Panc1 (cell line): ENCODE data around the gene KRT7. TPM values are rescaled to one million over a fixed set of nuclear protein-coding genes. Genes with fewer than 3 reads are reported as not detected.
"Not testable (repeated sequence)": the region's sequence is repeated elsewhere in the genome, so short reads cannot be mapped to it uniquely, and the experiment has no call there.

Experiments used
- ATAC-seq: fragments of 200-7000 bp; cut with Tn5 transposase; 2 replicates; pipeline ENCODE4 v1.9.1; 2020; ENCODE audit warnings: mild to moderate bottlenecking, moderate library complexity
- BruUV-seq: library from RNA; stranded (reverse); fragments of 400-500 nt; replicated peaks from 2 replicates; lab custom pipeline; 2021; lab: Mats Ljungman, UMichigan
- CTCF ChIA-PET: fragments of 300-600 bp; sonication (Branson Sonifier 250); formaldehyde crosslinking; loops from one replicate; lab custom pipeline; 2022; ENCODE audit warnings: antibody characterized with exemption; lab: Charles Lee
- POLR2A ChIA-PET: fragments of 300-600 bp; sonication (Branson Sonifier 250); formaldehyde crosslinking; loops from one replicate; lab custom pipeline; 2022; ENCODE audit warnings: antibody characterized with exemption; lab: Charles Lee
- DNase-seq: peaks from one replicate; pipeline ENCODE4 v3.0.0-alpha.2; 2010; ENCODE audit warnings: low read depth, low spot score
- H3K27ac ChIP-seq: 2 replicates; pipeline ENCODE4 v1.5.1; 2011; ENCODE audit warnings: mild to moderate bottlenecking, low read length, inconsistent platforms
- H3K27me3 ChIP-seq: fragments of 200-500 bp; sonication (Bioruptor generic); 2 replicates; pipeline ENCODE4 v1.6.0; 2014; ENCODE audit warnings: low read length, inconsistent platforms; ENCODE audit not compliant: control insufficient read depth, insufficient read depth
- H3K36me3 ChIP-seq: fragments of 200-500 bp; sonication (Bioruptor generic); 2 replicates; pipeline ENCODE4 v1.5.1; 2014; ENCODE audit warnings: inconsistent platforms, mild to moderate bottlenecking, low read length, moderate library complexity; ENCODE audit not compliant: control insufficient read depth, insufficient read depth
- H3K4me1 ChIP-seq: 2 replicates; pipeline ENCODE4 v1.5.1; 2011; ENCODE audit warnings: inconsistent platforms, mild to moderate bottlenecking, low read length, moderate library complexity; ENCODE audit not compliant: control insufficient read depth, insufficient read depth
- H3K4me3 ChIP-seq, 2 experiments: 2 replicates each; pipeline ENCODE4 v1.5.1; 2011 to 2012; ENCODE audit warnings: low read depth in 2 of 2, low read length in 2 of 2, mild to moderate bottlenecking in 2 of 2, inconsistent platforms in 1 of 2, moderate library complexity in 1 of 2
- H3K9me3 ChIP-seq: fragments of 200-500 bp; sonication (Bioruptor generic); 2 replicates; pipeline ENCODE4 v1.5.1; 2014; ENCODE audit warnings: low read depth, mild to moderate bottlenecking, inconsistent platforms, low read length, moderate library complexity; ENCODE audit not compliant: control insufficient read depth, insufficient read depth
- POLR2AphosphoS5 ChIP-seq: IDR thresholded peaks from 2 replicates; pipeline ENCODE4 v1.6.1; 2012; ENCODE audit warnings: mild to moderate bottlenecking, low read depth, low read length, moderate library complexity
- SIN3A ChIP-seq: IDR thresholded peaks from 2 replicates; pipeline ENCODE4 v1.6.1; 2012; ENCODE audit warnings: low read depth, mild to moderate bottlenecking, low read length, moderate library complexity, borderline replicate concordance; ENCODE audit not compliant: insufficient read depth
- TCF7L2 ChIP-seq: IDR thresholded peaks from 2 replicates; pipeline ENCODE4 v1.6.1; 2011; ENCODE audit warnings: mild to moderate bottlenecking, low read depth, low read length, inconsistent platforms
- in situ Hi-C: cut with HindIII; loops from 2 replicates; pipeline ENCODE4 v1.10.0; 2016; ENCODE audit warnings: low sequenced_read_pairs, low pct_unique_long_range_greater_than_20kb
- intact Hi-C: fragments of 100-400 bp; cut with micrococcal nuclease; formaldehyde crosslinking; loops from one replicate; pipeline ENCODE4 v1.10.0; 2022; ENCODE audit not compliant: unreplicated experiment
- total RNA-seq: library from RNA; stranded (reverse); gene quantifications from one replicate; pipeline ENCODE4 v1.2.1, GENCODE V29; 2021; ENCODE audit not compliant: unreplicated experiment
- TF ChIP-seq, protein P1 (sequence below), 2 experiments: IDR thresholded peaks; 2 replicates each; pipeline ENCODE4 v1.6.1; 2011 to 2012; ENCODE audit warnings: low read depth in 2 of 2, control low read depth in 1 of 2, low read length in 1 of 2, mild to moderate bottlenecking in 1 of 2, moderate library complexity in 1 of 2; ENCODE audit not compliant: insufficient read depth in 1 of 2
- TF ChIP-seq, protein P2 (sequence below): fragments of 450-650 bp; IDR thresholded peaks from 2 replicates; pipeline ENCODE4 v1.5.1; 2017; ENCODE audit warnings: mild to moderate bottlenecking

The KRT7 gene
- total RNA-seq, 1 experiment from 2014 or later, result 16.8 TPM

DNA sequence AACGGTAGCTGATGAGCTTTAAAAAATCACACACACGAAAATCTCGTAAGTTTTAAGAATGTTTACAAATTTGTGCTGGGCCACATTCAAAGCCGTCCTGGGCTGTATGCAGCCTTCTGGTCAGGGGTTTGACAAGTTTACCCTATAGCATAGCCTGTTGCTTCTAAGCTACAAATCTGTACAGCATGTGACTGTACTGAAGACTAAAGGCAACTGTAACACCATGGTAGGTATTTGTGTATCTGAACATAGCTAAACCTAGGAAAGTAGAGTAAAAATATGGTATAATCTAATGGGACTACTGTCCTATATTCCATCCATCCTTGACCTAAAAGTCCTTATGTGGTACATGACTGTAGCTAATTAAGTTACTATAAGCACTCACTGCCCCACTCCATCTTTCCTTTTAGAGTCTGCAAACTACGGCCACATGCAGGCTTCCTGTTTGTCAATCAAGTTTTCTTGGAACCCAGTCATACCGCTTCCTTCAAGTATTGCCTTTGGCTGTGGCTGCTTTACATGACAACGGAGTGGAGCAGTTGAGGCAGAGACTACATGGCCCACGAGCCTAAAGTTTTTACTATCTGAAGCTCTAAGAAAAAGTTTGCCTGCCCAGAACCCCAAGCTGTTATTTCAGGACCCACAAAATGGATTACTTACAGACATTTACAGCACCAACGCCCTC lies 18.5 kb downstream of the KRT7 start:
- CTCF ChIA-PET, result interaction anchor here (0.6 to 1.7 kb wide), 2 partner anchors 14 to 132 kb away, joined by 4 to 11 read pairs; no protein-coding TSS in a partner anchor
- no TSS peak for BruUV-seq
- peak overlapping the region; percentile 49 for H3K27ac ChIP-seq
- POLR2A ChIA-PET, result no interaction called here
- TF ChIP-seq, protein P1, sequence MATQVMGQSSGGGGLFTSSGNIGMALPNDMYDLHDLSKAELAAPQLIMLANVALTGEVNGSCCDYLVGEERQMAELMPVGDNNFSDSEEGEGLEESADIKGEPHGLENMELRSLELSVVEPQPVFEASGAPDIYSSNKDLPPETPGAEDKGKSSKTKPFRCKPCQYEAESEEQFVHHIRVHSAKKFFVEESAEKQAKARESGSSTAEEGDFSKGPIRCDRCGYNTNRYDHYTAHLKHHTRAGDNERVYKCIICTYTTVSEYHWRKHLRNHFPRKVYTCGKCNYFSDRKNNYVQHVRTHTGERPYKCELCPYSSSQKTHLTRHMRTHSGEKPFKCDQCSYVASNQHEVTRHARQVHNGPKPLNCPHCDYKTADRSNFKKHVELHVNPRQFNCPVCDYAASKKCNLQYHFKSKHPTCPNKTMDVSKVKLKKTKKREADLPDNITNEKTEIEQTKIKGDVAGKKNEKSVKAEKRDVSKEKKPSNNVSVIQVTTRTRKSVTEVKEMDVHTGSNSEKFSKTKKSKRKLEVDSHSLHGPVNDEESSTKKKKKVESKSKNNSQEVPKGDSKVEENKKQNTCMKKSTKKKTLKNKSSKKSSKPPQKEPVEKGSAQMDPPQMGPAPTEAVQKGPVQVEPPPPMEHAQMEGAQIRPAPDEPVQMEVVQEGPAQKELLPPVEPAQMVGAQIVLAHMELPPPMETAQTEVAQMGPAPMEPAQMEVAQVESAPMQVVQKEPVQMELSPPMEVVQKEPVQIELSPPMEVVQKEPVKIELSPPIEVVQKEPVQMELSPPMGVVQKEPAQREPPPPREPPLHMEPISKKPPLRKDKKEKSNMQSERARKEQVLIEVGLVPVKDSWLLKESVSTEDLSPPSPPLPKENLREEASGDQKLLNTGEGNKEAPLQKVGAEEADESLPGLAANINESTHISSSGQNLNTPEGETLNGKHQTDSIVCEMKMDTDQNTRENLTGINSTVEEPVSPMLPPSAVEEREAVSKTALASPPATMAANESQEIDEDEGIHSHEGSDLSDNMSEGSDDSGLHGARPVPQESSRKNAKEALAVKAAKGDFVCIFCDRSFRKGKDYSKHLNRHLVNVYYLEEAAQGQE (IDR thresholded peaks at IDR 0.05; ENCODE audit: insufficient read depth in 1 of 2, low read depth in 2 of 2, low read length in 1 of 2), result no peak
- TF ChIP-seq SIN3A (no peak), TCF7L2 (no peak), POLR2AphosphoS5 (no peak)
- TF ChIP-seq, protein P2, sequence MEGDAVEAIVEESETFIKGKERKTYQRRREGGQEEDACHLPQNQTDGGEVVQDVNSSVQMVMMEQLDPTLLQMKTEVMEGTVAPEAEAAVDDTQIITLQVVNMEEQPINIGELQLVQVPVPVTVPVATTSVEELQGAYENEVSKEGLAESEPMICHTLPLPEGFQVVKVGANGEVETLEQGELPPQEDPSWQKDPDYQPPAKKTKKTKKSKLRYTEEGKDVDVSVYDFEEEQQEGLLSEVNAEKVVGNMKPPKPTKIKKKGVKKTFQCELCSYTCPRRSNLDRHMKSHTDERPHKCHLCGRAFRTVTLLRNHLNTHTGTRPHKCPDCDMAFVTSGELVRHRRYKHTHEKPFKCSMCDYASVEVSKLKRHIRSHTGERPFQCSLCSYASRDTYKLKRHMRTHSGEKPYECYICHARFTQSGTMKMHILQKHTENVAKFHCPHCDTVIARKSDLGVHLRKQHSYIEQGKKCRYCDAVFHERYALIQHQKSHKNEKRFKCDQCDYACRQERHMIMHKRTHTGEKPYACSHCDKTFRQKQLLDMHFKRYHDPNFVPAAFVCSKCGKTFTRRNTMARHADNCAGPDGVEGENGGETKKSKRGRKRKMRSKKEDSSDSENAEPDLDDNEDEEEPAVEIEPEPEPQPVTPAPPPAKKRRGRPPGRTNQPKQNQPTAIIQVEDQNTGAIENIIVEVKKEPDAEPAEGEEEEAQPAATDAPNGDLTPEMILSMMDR, result no peak
- intact Hi-C loops, result no loop called here
- DNase-seq (no peak), ATAC-seq (no peak)
- in situ Hi-C loops, result no loop called here
- H3K4me3 ChIP-seq, result no peak overlapping the region
- H3K36me3 ChIP-seq, result no peaks in the 10 kb centered on the region
- H3K4me1 ChIP-seq, result peaks cover 34% of the 10 kb centered on the region
- no peaks in the 10 kb centered on the region for H3K27me3 ChIP-seq
- H3K9me3 ChIP-seq, result no peaks in the 10 kb centered on the region

DNA sequence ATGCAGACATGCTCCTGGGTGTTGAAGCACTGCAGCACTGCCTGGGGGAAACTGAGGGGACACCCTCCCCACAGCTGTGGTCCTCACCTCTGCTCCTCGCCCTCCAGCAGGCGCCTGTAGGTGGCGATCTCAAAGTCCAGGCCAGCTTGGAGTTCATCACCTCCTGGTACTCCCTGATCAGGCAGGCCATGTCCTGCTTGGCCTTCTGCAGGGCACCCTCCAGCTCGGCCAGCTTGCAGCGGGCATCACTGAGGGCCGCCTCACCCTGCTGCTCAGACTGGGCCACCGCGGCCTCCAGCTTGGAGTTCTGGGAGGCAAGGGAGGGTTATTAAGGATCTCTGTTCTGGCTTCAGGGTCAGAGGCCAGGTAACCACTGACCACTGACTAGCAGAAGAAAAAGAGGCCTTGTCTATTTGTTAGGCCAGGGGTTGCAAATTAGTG lies 19.2 kb downstream of the KRT7 start:
- POLR2A ChIA-PET, H3K36me3 ChIP-seq, H3K4me3 ChIP-seq, ATAC-seq, intact Hi-C loops, H3K9me3 ChIP-seq, DNase-seq, H3K27me3 ChIP-seq, in situ Hi-C loops, BruUV-seq: not testable (repeated sequence)
- Histone ChIP-seq H3K27ac (peak overlapping the region; percentile 49; the same call in 1 of the 2 replicates), H3K4me1 (peaks cover 27% of the 10 kb centered on the region)
- CTCF ChIA-PET, result interaction anchor here (1.7 kb wide), 1 partner anchor 14 kb away, joined by 4 read pairs; no protein-coding TSS in a partner anchor
- TF ChIP-seq, protein P2, result peak; percentile 73; the same call in 1 of the 2 replicates
